Measurements from ENCODE around the gene UBE2D2. TPM values are rescaled to one million over a fixed set of nuclear protein-coding genes. Genes with fewer than 3 reads are reported as not detected.
"Not testable (repeated sequence)": the region's sequence is repeated elsewhere in the genome, so short reads cannot be mapped to it uniquely, and the experiment has no call there.

Gene UBE2D2
- total RNA-seq, 1 donor from 2014 or later, result 214 TPM

DNA sequence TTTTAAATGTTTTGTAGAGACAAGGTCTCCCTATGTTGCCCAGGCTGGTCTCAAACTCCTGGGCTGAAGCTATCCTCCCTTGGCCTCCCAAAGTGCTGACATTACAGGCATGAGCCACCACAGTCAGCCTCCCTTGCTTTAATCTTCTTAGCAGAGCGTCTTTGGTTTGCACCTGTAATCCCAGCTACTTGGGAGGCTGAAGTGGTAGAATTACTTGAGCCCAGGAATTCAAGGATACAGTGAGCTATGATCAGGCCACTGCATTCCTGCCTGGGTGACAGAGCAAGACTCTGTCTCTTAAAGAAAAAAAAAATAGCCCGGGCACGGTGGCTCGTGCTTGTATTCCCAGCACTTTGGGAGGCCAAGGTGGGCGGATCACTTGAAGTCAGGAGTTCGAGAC lies 27.8 kb downstream of the UBE2D2 start:
- H3K27ac Mint-ChIP-seq (ENCODE audit: unreplicated experiment), result no peak overlapping the region
- H3K9me3 Mint-ChIP-seq (ENCODE audit: unreplicated experiment), result no peaks in the 10 kb centered on the region
- TF ChIP-seq, protein P1, sequence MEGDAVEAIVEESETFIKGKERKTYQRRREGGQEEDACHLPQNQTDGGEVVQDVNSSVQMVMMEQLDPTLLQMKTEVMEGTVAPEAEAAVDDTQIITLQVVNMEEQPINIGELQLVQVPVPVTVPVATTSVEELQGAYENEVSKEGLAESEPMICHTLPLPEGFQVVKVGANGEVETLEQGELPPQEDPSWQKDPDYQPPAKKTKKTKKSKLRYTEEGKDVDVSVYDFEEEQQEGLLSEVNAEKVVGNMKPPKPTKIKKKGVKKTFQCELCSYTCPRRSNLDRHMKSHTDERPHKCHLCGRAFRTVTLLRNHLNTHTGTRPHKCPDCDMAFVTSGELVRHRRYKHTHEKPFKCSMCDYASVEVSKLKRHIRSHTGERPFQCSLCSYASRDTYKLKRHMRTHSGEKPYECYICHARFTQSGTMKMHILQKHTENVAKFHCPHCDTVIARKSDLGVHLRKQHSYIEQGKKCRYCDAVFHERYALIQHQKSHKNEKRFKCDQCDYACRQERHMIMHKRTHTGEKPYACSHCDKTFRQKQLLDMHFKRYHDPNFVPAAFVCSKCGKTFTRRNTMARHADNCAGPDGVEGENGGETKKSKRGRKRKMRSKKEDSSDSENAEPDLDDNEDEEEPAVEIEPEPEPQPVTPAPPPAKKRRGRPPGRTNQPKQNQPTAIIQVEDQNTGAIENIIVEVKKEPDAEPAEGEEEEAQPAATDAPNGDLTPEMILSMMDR (IDR thresholded peaks at IDR 0.05; ENCODE audit: unreplicated experiment), result no peak
- no peaks in the 10 kb centered on the region for H3K36me3 Mint-ChIP-seq (ENCODE audit: low read depth, unreplicated experiment)
- H3K4me3 Mint-ChIP-seq (ENCODE audit: unreplicated experiment), result no peak overlapping the region
- no peak for DNase-seq (ENCODE audit: low spot score)
- peaks cover 3% of the 10 kb centered on the region for H3K27me3 Mint-ChIP-seq (ENCODE audit: unreplicated experiment)
- H3K4me1 Mint-ChIP-seq (ENCODE audit: unreplicated experiment), result peaks cover 4% of the 10 kb centered on the region

DNA sequence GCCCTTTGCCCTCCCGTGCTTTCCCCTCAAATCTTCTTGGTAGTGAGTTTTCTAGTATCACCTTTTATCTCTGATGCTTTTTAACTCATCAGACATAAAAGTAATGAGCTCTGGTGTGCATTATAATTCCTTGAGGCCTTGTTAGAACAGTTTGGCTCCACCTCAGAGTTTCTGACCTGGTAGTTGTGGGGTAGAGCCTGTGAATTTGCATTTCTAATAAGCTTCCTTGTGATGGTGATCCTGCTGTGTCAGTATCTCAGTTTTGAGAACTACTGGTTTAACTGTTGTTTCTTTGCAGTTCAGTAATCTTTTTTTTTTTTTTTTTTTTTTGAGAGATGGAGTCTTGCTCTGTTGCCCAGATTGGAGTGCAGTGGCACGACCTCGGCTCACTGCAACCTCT lies 31.1 kb downstream of the UBE2D2 start:
- no peaks in the 10 kb centered on the region for H3K9me3 Mint-ChIP-seq (ENCODE audit: unreplicated experiment)
- H3K27me3 Mint-ChIP-seq (ENCODE audit: unreplicated experiment), result peaks cover 3% of the 10 kb centered on the region
- peaks cover 3% of the 10 kb centered on the region for H3K36me3 Mint-ChIP-seq (ENCODE audit: low read depth, unreplicated experiment)
- H3K4me1 Mint-ChIP-seq (ENCODE audit: unreplicated experiment), result peaks cover 3% of the 10 kb centered on the region
- no peak overlapping the region for H3K4me3 Mint-ChIP-seq (ENCODE audit: unreplicated experiment)
- DNase-seq (ENCODE audit: low spot score), result no peak
- TF ChIP-seq, protein P1 (IDR thresholded peaks at IDR 0.05; ENCODE audit: unreplicated experiment), result no peak
- no peak overlapping the region for H3K27ac Mint-ChIP-seq (ENCODE audit: unreplicated experiment)

- H3K27ac Mint-ChIP-seq (ENCODE audit: unreplicated experiment); H3K4me3 Mint-ChIP-seq (ENCODE audit: unreplicated experiment); DNase-seq (ENCODE audit: low spot score); H3K27me3 Mint-ChIP-seq (ENCODE audit: unreplicated experiment); H3K9me3 Mint-ChIP-seq (ENCODE audit: unreplicated experiment); H3K36me3 Mint-ChIP-seq (ENCODE audit: low read depth, unreplicated experiment); H3K4me1 Mint-ChIP-seq (ENCODE audit: unreplicated experiment): not testable (repeated sequence)
These were observed 31.9 kb downstream of the UBE2D2 start for GRCh38 chr5:139593076-139593475.

DNA sequence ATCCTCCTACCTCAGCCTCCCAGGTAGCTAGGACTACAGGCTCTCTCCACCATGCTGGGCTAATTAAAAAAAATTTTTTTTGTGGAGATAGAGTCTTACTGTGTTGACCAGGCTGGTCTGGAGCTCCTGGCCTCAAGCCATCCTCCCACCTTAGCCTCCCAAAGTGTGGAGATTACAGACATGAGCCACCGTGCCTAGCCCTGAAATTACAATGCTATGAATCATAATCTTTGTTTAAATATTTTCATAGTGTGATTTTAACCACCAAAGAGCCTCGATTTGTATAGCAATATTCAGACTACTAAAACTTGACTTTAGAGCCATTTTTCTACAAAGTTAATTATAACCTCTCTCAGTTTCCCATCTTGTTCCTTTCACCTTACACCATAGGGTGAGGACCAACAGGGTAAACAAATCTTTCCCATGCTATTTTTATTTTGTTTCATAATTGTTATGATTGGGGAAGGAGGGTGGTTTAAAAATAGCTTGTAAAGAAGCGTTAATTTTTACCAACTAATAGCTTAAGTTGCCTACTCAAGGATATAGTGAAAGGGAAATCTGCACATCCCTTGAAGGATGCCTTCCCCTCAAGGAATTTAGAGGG lies 32.7 kb downstream of the UBE2D2 start:
- no peak for DNase-seq (ENCODE audit: low spot score)
- H3K27me3 Mint-ChIP-seq (ENCODE audit: unreplicated experiment), result peaks cover 3% of the 10 kb centered on the region
- H3K36me3 Mint-ChIP-seq (ENCODE audit: low read depth, unreplicated experiment), result peaks cover 4% of the 10 kb centered on the region
- H3K27ac Mint-ChIP-seq (ENCODE audit: unreplicated experiment), result no peak overlapping the region
- TF ChIP-seq, protein P1 (IDR thresholded peaks at IDR 0.05; ENCODE audit: unreplicated experiment), result no peak
- peaks cover 3% of the 10 kb centered on the region for H3K4me1 Mint-ChIP-seq (ENCODE audit: unreplicated experiment)
- H3K4me3 Mint-ChIP-seq (ENCODE audit: unreplicated experiment), result no peak overlapping the region
- H3K9me3 Mint-ChIP-seq (ENCODE audit: unreplicated experiment), result no peaks in the 10 kb centered on the region

DNA sequence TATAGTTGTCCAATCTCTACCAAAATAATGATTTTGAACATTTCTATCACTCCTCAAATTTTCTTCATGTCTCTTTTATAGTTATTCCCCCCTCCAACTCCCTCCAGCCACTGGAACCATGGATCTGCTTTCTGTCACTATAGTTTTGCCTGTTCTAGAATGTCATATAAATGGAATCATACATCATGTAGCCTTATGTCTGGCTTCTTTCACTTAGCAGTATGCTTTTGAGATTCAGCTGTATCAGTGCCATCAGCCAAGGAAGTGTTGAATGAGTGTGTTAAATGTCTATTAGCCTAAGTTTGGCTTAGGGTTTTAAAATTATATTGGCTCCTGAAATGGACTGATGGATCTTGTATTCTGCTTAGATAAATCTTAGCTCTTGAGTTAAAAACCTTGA lies 36.0 kb downstream of the UBE2D2 start:
- Mint-ChIP-seq H3K9me3 (ENCODE audit: unreplicated experiment) (no peaks in the 10 kb centered on the region), H3K27ac (ENCODE audit: unreplicated experiment) (peak overlapping the region; percentile 72), H3K36me3 (ENCODE audit: low read depth, unreplicated experiment) (peaks cover 8% of the 10 kb centered on the region), H3K4me3 (ENCODE audit: unreplicated experiment) (no peak overlapping the region), H3K4me1 (ENCODE audit: unreplicated experiment) (peaks cover 3% of the 10 kb centered on the region), H3K27me3 (ENCODE audit: unreplicated experiment) (no peaks in the 10 kb centered on the region)
- no peak for DNase-seq (ENCODE audit: low spot score)
- TF ChIP-seq, protein P1 (IDR thresholded peaks at IDR 0.05; ENCODE audit: unreplicated experiment), result no peak

DNA sequence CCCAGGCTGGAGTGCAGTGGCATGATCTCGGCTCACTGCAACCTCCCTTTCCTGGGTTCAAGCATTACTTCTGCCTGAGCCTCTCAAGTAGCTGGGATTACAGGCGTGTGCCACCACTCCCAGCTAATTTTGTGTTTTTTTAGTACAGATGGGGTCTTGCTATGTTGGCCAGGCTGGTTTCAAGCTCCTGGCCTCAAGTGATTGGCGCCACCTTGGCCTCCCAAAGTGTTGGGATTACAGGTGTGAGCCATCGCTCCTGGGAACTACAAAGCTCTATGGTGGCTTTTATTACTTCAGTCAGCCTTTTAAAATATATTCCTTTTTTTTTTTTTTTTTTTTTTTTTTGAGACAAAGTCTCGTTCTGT lies 37.4 kb downstream of the UBE2D2 start:
- H3K27ac Mint-ChIP-seq (ENCODE audit: unreplicated experiment); H3K27me3 Mint-ChIP-seq (ENCODE audit: unreplicated experiment); H3K4me1 Mint-ChIP-seq (ENCODE audit: unreplicated experiment); H3K9me3 Mint-ChIP-seq (ENCODE audit: unreplicated experiment); DNase-seq (ENCODE audit: low spot score); H3K4me3 Mint-ChIP-seq (ENCODE audit: unreplicated experiment): not testable (repeated sequence)
- H3K36me3 Mint-ChIP-seq (ENCODE audit: low read depth, unreplicated experiment), result peaks cover 12% of the 10 kb centered on the region

Measured in endothelial cell (in vitro differentiated cells).